ENCODE results near the gene ALDH3B2.

DNA sequence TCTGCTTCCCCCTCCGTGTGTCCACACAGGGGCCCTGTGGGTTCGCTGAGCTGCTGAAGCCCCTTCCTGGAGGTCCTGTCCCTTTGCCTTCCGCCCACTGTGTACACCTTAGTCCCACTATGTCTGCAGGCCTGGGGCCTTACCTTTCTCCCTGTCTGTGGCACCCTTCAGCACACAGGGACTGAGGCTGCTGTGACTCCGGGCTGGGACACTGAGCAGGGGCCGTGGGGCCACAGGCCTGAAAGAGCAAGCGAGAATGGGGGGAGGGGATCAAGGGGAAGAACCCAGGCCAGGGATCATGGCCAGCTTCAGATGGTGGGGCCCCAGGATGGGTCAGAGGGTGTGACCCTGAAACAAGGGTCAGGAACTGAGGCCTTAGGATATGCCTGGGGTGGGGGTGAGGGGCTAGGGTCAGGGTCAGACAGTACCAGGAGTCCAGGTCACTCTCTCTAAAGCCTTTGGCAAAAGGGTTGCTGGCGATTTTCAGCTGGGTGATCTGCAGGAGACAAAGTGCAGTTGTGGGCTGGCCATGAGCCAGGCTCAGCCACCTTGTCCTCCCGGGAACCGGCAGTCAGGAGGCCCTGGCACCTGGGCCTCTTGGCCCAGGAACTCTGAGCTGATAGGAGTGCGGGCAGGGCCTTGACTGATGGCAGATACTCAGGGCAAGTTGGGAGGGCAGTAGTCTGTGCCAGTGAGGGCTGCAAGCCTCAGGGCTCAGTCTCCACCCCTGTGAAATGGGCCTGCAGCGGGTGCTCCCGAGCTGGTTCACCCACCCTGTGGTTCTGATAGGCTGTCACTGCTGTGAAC is 42.0 kb downstream of the ALDH3B2 start:
- TF ChIP-seq, protein P1, sequence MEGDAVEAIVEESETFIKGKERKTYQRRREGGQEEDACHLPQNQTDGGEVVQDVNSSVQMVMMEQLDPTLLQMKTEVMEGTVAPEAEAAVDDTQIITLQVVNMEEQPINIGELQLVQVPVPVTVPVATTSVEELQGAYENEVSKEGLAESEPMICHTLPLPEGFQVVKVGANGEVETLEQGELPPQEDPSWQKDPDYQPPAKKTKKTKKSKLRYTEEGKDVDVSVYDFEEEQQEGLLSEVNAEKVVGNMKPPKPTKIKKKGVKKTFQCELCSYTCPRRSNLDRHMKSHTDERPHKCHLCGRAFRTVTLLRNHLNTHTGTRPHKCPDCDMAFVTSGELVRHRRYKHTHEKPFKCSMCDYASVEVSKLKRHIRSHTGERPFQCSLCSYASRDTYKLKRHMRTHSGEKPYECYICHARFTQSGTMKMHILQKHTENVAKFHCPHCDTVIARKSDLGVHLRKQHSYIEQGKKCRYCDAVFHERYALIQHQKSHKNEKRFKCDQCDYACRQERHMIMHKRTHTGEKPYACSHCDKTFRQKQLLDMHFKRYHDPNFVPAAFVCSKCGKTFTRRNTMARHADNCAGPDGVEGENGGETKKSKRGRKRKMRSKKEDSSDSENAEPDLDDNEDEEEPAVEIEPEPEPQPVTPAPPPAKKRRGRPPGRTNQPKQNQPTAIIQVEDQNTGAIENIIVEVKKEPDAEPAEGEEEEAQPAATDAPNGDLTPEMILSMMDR (IDR thresholded peaks at IDR 0.05), result no peak
- TF ChIP-seq ZFX (IDR thresholded peaks at IDR 0.05; ENCODE audit: borderline replicate concordance), result no peak
